Adipose tissue (tissue), 3 donors: ENCODE results near the gene MGST2. TPM values are rescaled to one million over a fixed set of nuclear protein-coding genes. Genes with fewer than 3 reads are reported as not detected.

Experiments used
- H3K27ac ChIP-seq: one replicate; pipeline ENCODE4 v1.5.1; 2013; ENCODE audit warnings: low read depth, low read length
- WGBS, 3 donors: extraction: QIAGEN DNeasy Blood & Tissue Kit; methylation state at CpG; one replicate each; pipeline ENCODE4 v1.1.7; 2013; 5-methylcytosine and 5-hydroxymethylcytosine counted together
- polyA plus RNA-seq, 3 donors: library from polyadenylated mRNA; stranded (reverse); fragments of 200-250 nt; gene quantifications; one replicate each; pipeline ENCODE4 v1.2.3, GENCODE V29; 2013
- donor health status: healthy with polysubstance abuse.
- donor health status: Bipolar disorder and iron deficiency.
- donor health status: healthy.

Gene MGST2
- polyA plus RNA-seq, 3 donors = 46.3 to 66.1 (median 61.1) TPM

GRCh38 chr4:139749338-139749737 is 83.7 kb downstream of the MGST2 start:
- WGBS, 3 donors = 70 to 77% (median 71%) methylated on average over 6 of the region's 6 CpGs
- no peak overlapping the region for H3K27ac ChIP-seq

- WGBS, 3 donors = 95 to 97% (median 95%) methylated on average over 4 of the region's 4 CpGs
- H3K27ac ChIP-seq = no peak overlapping the region
Measured at GRCh38 chr4:139749835-139750498, 84.3 kb downstream of the MGST2 start.

GRCh38 chr4:139753686-139754085 is 88.1 kb downstream of the MGST2 start:
- H3K27ac ChIP-seq = no peak overlapping the region
- WGBS, 3 donors = 77 to 83% (median 82%) methylated on average over 3 of the region's 3 CpGs

Other genes with a start within 250 kb of the MGST2 start
- gene RAB33B, start 211.7 kb upstream of the MGST2 start, polyA plus RNA-seq = 1 to 10 TPM; 3.8 to 4.7 (median 4.5) TPM
- 10 to 100 TPM in 2 of 3 donors, 1 to 10 TPM in 1; 7.7 to 63.1 (median 20.6) TPM for gene SETD7, start 109.6 kb upstream of the MGST2 start, polyA plus RNA-seq